ENCODE data around the gene TOP3A.

The TOP3A gene

GRCh38 chr17:18280249-18280648 lies 34.5 kb downstream of the TOP3A start:
- no peak for DNase-seq (ENCODE audit: low read depth in 3 of 3)

- DNase-seq (ENCODE audit: low read depth in 3 of 3) = no peak
These were observed 35.9 kb downstream of the TOP3A start for GRCh38 chr17:18278867-18279266.

- no peak for DNase-seq (ENCODE audit: low read depth in 3 of 3)
These were observed 37.7 kb downstream of the TOP3A start for GRCh38 chr17:18277076-18277475.

GRCh38 chr17:18270046-18270931 lies 44.5 kb downstream of the TOP3A start:
- no peak for DNase-seq (ENCODE audit: low read depth in 3 of 3)

- no peak for DNase-seq (ENCODE audit: low read depth in 3 of 3)
These were observed 46.7 kb downstream of the TOP3A start for GRCh38 chr17:18267927-18268711.

- no peak for DNase-seq (ENCODE audit: low read depth in 3 of 3)
These were observed 47.4 kb downstream of the TOP3A start for GRCh38 chr17:18267366-18267765.

GRCh38 chr17:18263885-18264682 lies 50.7 kb downstream of the TOP3A start:
- DNase-seq (ENCODE audit: low read depth in 3 of 3) = no peak

- no peak for DNase-seq (ENCODE audit: low read depth in 3 of 3)
These were observed 52.2 kb downstream of the TOP3A start for GRCh38 chr17:18262641-18263040.

- no peak for DNase-seq (ENCODE audit: low read depth in 3 of 3)
These were observed 52.7 kb downstream of the TOP3A start for GRCh38 chr17:18262111-18262510.

- no peak for DNase-seq (ENCODE audit: low read depth in 3 of 3)
These were observed 53.1 kb downstream of the TOP3A start for GRCh38 chr17:18261659-18262058.

- no peak for DNase-seq (ENCODE audit: low read depth in 3 of 3)
These were observed 53.7 kb downstream of the TOP3A start for GRCh38 chr17:18261146-18261515.

- DNase-seq (ENCODE audit: low read depth in 3 of 3) = peak; percentile 85 to 87 (median 85)
These were observed 54.3 kb downstream of the TOP3A start, which contains the start of gene MIEF2 for GRCh38 chr17:18260332-18261145. Gene MIEF2 (plus strand): TSS chr17:18260662. CDS start chr17:18262721, 2,059 bp downstream.

GRCh38 chr17:18259621-18260331 lies 55.0 kb downstream of the TOP3A start:
- DNase-seq (ENCODE audit: low read depth in 3 of 3) = no peak

GRCh38 chr17:18258356-18259038 lies 56.3 kb downstream of the TOP3A start, which contains the start of gene FLII:
Gene FLII (minus strand): TSS chr17:18258738. CDS start chr17:18258690, 48 bp downstream.
- DNase-seq (ENCODE audit: low read depth in 3 of 3) = peak in 2 of 3 experiments; percentile 44 to 50

- DNase-seq (ENCODE audit: low read depth in 3 of 3) = peak in 2 of 3 experiments; percentile 12 to 31
These were observed 56.8 kb downstream of the TOP3A start for GRCh38 chr17:18257982-18258355.

- DNase-seq (ENCODE audit: low read depth in 3 of 3) = no peak
These were observed 57.4 kb downstream of the TOP3A start for GRCh38 chr17:18257268-18257981.

- no peak for DNase-seq (ENCODE audit: low read depth in 3 of 3)
These were observed 58.0 kb downstream of the TOP3A start for GRCh38 chr17:18256776-18257175.

GRCh38 chr17:18256351-18256750 lies 58.4 kb downstream of the TOP3A start:
- DNase-seq (ENCODE audit: low read depth in 3 of 3) = no peak
